Spleen (tissue), 7 donors: ENCODE data around the gene WASF2.

ENCODE experiments used
- CTCF ChIP-seq, 11 experiments: fragments of 200-600 bp in 7 of 11; fragments of 450-650 bp in 4 of 11; sonication (generic) in 4 of 11; IDR thresholded peaks in 8 of 11; conservative IDR thresholded peaks in 3 of 11; 1 replicate in 7 of 11; 2 replicates in 4 of 11; pipeline versions ENCODE4 v1.4.0 to v1.8.0; 2016 to 2021; ENCODE audit warnings: antibody characterized with exemption in 11 of 11, inconsistent platforms in 4 of 11, mild to moderate bottlenecking in 1 of 11
- POLR2A ChIP-seq, 3 donors: fragments of 450-650 bp; IDR thresholded peaks; one replicate each; pipeline ENCODE4 v1.5.1; 2017; ENCODE audit warnings: antibody characterized with exemption in 3 of 3, mild to moderate bottlenecking in 1 of 3
- POLR2AphosphoS5 ChIP-seq, 3 donors: sonication (generic); formaldehyde crosslinking; IDR thresholded peaks; one replicate each; pipeline ENCODE4 v1.5.1; 2017; ENCODE audit warnings: antibody characterized with exemption in 3 of 3
- donor health status: DM: no; HTN: no; CAD: no; lungs with moderate emphysema.
- donor health status: DM: no; HTN: no; CAD: no.
- donor health status: DM: no; HTN: no; CAD: no.

- TF ChIP-seq CTCF (IDR thresholded peaks at IDR 0.05 in 8 of 11, conservative IDR thresholded peaks at IDR 0.05 in 3 of 11), result no peak
- TF ChIP-seq POLR2A (IDR thresholded peaks at IDR 0.05), result no peak
- TF ChIP-seq POLR2AphosphoS5 (IDR thresholded peaks at IDR 0.05), result no peak
These were observed 92.9 kb downstream of the WASF2 start for GRCh38 chr1:27397110-27397509.
